ENCODE measurements around the gene CLTRN. TPM values are rescaled to one million over a fixed set of nuclear protein-coding genes. Genes with fewer than 3 reads are reported as not detected.

The CLTRN gene
- total and polyA plus RNA-seq, 2 donors (not counting 3 experiments of a cell fraction or from before 2014, with no cell fraction given) = 0.04 TPM; not detected in 1

- no peak for FAIRE-seq
- no peak overlapping the region for H3K9ac ChIP-seq (replicated peaks; ENCODE audit: extremely low read depth, insufficient read depth, low read length)
Observed at GRCh38 chrX:15694941-15695451, 30.4 kb upstream of the CLTRN start.

More at GRCh38 chrX:15694941-15695451, 30.4 kb upstream of the CLTRN start:
- Histone ChIP-seq H3K27me3 (ENCODE audit: control insufficient read depth in 2 of 2, insufficient read depth in 2 of 2, low read length in 2 of 2) (no peaks in the 10 kb centered on the region), H3K27ac (ENCODE audit: insufficient read depth, low read depth, low read length) (no peak overlapping the region), H3K9me3 (replicated peaks; ENCODE audit: control insufficient read depth, insufficient read depth, low read length) (no peaks in the 10 kb centered on the region), H3K36me3 (ENCODE audit: control insufficient read depth in 2 of 2, extremely low read depth in 1 of 2, insufficient read depth in 2 of 2, low read length in 2 of 2) (peaks cover 0 to 1% of the 10 kb centered on the region in 2 experiments), H3K4me1 (ENCODE audit: control insufficient read depth, extremely low read depth, insufficient read depth, low read length) (no peaks in the 10 kb centered on the region), H4K20me1 (replicated peaks; ENCODE audit: control insufficient read depth, extremely low read depth, insufficient read depth, low read length) (no peaks in the 10 kb centered on the region), H3K9me1 (replicated peaks; ENCODE audit: control insufficient read depth, extremely low read depth, insufficient read depth, low read length) (no peaks in the 10 kb centered on the region), H2AFZ (ENCODE audit: low read depth, low read length) (no peak overlapping the region), H3K4me3 (replicated peaks in 1 of 3; ENCODE audit: insufficient read depth in 1 of 3, low read depth in 1 of 3, low read length in 3 of 3) (no peak overlapping the region), H3K4me2 (ENCODE audit: insufficient read depth, low read length) (no peak overlapping the region), H3K79me2 (ENCODE audit: control insufficient read depth, insufficient read depth, low read length) (no peaks in the 10 kb centered on the region)
- ChIA-PET POLR2A (no interaction called here), CTCF (no interaction called here)
- BruUV-seq (replicated peaks) = no TSS peak
- TF ChIP-seq CTCF (IDR thresholded peaks at IDR 0.05; ENCODE audit: extremely low read depth in 1 of 2, insufficient read depth in 1 of 2, low read depth in 1 of 2, low read length in 2 of 2) (no peak), MAX (IDR thresholded peaks at IDR 0.05; ENCODE audit: insufficient read depth, insufficient read length) (no peak), MYC (IDR thresholded peaks at IDR 0.05; ENCODE audit: low read depth, low read length) (no peak), POLR2AphosphoS5 (IDR thresholded peaks at IDR 0.05; ENCODE audit: insufficient read depth, low read depth, low read length) (no peak), JUN (IDR thresholded peaks at IDR 0.05; ENCODE audit: borderline replicate concordance, insufficient read depth, insufficient read length, low read depth) (no peak), EZH2 (IDR thresholded peaks at IDR 0.05; ENCODE audit: borderline replicate concordance, low read depth, low read length, severe bottlenecking) (no peak), POLR2A (IDR thresholded peaks at IDR 0.05; ENCODE audit: low read depth, low read length) (no peak), FOS (IDR thresholded peaks at IDR 0.05; ENCODE audit: borderline replicate concordance, insufficient read depth, low read length) (no peak), GATA2 (IDR thresholded peaks at IDR 0.05; ENCODE audit: insufficient read depth, insufficient read length, low read depth, low read length) (no peak)
- intact Hi-C loops (cut with micrococcal nuclease) = no loop called here
- dilution Hi-C loops (cut with MboI; ENCODE audit: extremely low pct_ligation_motif_present, low sequenced_read_pairs) = no loop called here
- no peak for DNase-seq (ENCODE audit: low read depth, low spot score)
